ENCODE data around the gene VPS54. TPM values are rescaled to one million over a fixed set of nuclear protein-coding genes. Genes with fewer than 3 reads are reported as not detected.
"Not testable (repeated sequence)": the region's sequence is repeated elsewhere in the genome, so short reads cannot be mapped to it uniquely, and the experiment has no call there.

VPS54 gene
- total RNA-seq, 1 donor from 2014 or later = 27.0 TPM

DNA sequence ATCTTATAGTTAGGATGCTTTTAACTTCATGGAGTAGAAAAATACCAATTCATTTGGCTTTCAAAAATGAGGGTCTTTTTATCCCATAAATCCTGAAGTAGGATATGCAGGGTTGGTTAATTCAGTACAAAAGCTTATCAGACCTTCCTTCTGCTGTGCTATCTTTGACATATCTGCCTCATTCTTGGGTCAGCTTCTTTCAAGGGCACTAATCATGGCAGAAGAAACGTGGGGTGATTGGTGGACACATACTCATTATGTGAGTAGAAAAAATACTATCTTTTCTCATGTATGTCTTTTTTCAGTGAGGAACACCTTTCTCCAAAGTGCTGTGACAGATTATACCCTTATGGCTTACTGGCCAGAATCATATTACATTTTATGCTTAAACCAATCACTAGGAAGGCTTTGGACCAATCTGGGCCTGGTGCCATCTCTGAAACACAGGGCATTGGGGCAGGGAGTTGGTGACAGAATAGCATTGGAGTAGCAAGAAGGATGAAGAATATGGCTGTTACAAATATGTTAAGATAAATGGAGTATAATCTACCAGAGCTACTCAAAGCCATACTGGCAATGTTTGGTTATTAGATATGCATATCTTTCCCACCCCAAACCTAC, 167.4 kb downstream of the VPS54 start:
- TF ChIP-seq CTCF (IDR thresholded peaks at IDR 0.05) = no peak
- peaks cover 3% of the 10 kb centered on the region for H3K36me3 ChIP-seq
- H3K4me3 ChIP-seq = no peak overlapping the region
- no peaks in the 10 kb centered on the region for H3K9me3 ChIP-seq
- H3K27ac ChIP-seq = no peak overlapping the region
- H3K27me3 ChIP-seq = no peaks in the 10 kb centered on the region
- peaks cover 38% of the 10 kb centered on the region for H3K4me1 ChIP-seq
- intact Hi-C loops (cut with DNase I) = loop anchor here (10.0 kb wide), 1 partner anchor 157 kb away; no protein-coding TSS in a partner anchor
- ATAC-seq (no peak), DNase-seq (no peak)

DNA sequence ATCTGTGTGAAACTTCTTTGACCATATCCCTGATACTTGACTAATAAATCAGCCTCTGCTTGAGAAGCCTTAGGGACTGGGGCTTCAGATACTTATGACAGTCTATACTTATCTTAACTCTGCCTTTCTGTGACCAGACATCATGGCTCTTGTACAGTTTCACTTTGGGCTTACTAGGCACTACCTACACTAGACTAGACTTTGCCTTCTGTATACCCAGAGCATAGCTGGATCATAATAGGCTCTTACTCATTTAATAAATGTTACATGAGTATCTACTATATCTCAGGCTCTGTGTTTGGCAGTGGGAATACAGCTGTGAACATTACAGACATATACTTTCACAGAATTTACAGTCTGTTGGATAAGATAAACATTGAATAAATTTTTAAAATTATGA, 168.6 kb downstream of the VPS54 start:
- intact Hi-C loops (cut with DNase I) = loop anchor here (10.0 kb wide), 1 partner anchor 156 kb away; no protein-coding TSS in a partner anchor
- no peaks in the 10 kb centered on the region for H3K36me3 ChIP-seq
- no peak overlapping the region for H3K4me3 ChIP-seq
- ATAC-seq (no peak), DNase-seq (no peak)
- H3K27ac ChIP-seq = no peak overlapping the region
- peaks cover 47% of the 10 kb centered on the region for H3K4me1 ChIP-seq
- H3K27me3 ChIP-seq = no peaks in the 10 kb centered on the region
- H3K9me3 ChIP-seq = no peaks in the 10 kb centered on the region
- TF ChIP-seq CTCF (IDR thresholded peaks at IDR 0.05) = no peak

GRCh38 chr2:63850204-63850571, 169.0 kb downstream of the VPS54 start:
- no peak for DNase-seq
- no peaks in the 10 kb centered on the region for H3K27me3 ChIP-seq
- peaks cover 52% of the 10 kb centered on the region for H3K4me1 ChIP-seq
- ATAC-seq = no peak
- H3K4me3 ChIP-seq = no peak overlapping the region
- no peak for TF ChIP-seq CTCF (IDR thresholded peaks at IDR 0.05)
- H3K27ac ChIP-seq = no peak overlapping the region
- H3K9me3 ChIP-seq = no peaks in the 10 kb centered on the region
- H3K36me3 ChIP-seq = no peaks in the 10 kb centered on the region
- intact Hi-C loops (cut with DNase I) = loop anchor here (10.0 kb wide), 1 partner anchor 155 kb away; no protein-coding TSS in a partner anchor

GRCh38 chr2:63849381-63850203, 169.6 kb downstream of the VPS54 start:
- no peaks in the 10 kb centered on the region for H3K36me3 ChIP-seq
- H3K4me1 ChIP-seq = peaks cover 52% of the 10 kb centered on the region
- no peak overlapping the region for H3K27ac ChIP-seq
- H3K4me3 ChIP-seq = no peak overlapping the region
- no peak for ATAC-seq
- intact Hi-C loops (cut with DNase I) = loop anchor here (10.0 kb wide), 1 partner anchor 155 kb away; no protein-coding TSS in a partner anchor
- no peaks in the 10 kb centered on the region for H3K27me3 ChIP-seq
- TF ChIP-seq CTCF (IDR thresholded peaks at IDR 0.05) = no peak
- no peaks in the 10 kb centered on the region for H3K9me3 ChIP-seq
- no peak for DNase-seq

- peaks cover 60% of the 10 kb centered on the region for H3K4me1 ChIP-seq
- not testable (repeated sequence) for ATAC-seq, DNase-seq
Observed at GRCh38 chr2:63847571-63847970, 171.7 kb downstream of the VPS54 start.

GRCh38 chr2:63846487-63846886, 172.7 kb downstream of the VPS54 start:
- no peaks in the 10 kb centered on the region for H3K9me3 ChIP-seq
- intact Hi-C loops (cut with DNase I) = no loop called here

More at GRCh38 chr2:63847571-63847970, 171.7 kb downstream of the VPS54 start:
- H3K36me3 ChIP-seq; H3K27me3 ChIP-seq; H3K9me3 ChIP-seq; intact Hi-C loops (cut with DNase I); H3K27ac ChIP-seq; H3K4me3 ChIP-seq: not testable (repeated sequence)

More at GRCh38 chr2:63846487-63846886, 172.7 kb downstream of the VPS54 start:
- H3K4me3 ChIP-seq = no peak overlapping the region
- H3K36me3 ChIP-seq = no peaks in the 10 kb centered on the region
- TF ChIP-seq CTCF (IDR thresholded peaks at IDR 0.05) = no peak
- DNase-seq = no peak
- H3K27me3 ChIP-seq = no peaks in the 10 kb centered on the region
- H3K27ac ChIP-seq = no peak overlapping the region
- ATAC-seq = no peak
- peaks cover 62% of the 10 kb centered on the region for H3K4me1 ChIP-seq
